ENCODE results near the gene GATAD2B.
A peak's percentile ranks its signal among the peaks of the same experiment; 100 is the strongest.
"Not testable (repeated sequence)": the region's sequence is repeated elsewhere in the genome, so short reads cannot be mapped to it uniquely, and the experiment has no call there.

Gene GATAD2B

DNA sequence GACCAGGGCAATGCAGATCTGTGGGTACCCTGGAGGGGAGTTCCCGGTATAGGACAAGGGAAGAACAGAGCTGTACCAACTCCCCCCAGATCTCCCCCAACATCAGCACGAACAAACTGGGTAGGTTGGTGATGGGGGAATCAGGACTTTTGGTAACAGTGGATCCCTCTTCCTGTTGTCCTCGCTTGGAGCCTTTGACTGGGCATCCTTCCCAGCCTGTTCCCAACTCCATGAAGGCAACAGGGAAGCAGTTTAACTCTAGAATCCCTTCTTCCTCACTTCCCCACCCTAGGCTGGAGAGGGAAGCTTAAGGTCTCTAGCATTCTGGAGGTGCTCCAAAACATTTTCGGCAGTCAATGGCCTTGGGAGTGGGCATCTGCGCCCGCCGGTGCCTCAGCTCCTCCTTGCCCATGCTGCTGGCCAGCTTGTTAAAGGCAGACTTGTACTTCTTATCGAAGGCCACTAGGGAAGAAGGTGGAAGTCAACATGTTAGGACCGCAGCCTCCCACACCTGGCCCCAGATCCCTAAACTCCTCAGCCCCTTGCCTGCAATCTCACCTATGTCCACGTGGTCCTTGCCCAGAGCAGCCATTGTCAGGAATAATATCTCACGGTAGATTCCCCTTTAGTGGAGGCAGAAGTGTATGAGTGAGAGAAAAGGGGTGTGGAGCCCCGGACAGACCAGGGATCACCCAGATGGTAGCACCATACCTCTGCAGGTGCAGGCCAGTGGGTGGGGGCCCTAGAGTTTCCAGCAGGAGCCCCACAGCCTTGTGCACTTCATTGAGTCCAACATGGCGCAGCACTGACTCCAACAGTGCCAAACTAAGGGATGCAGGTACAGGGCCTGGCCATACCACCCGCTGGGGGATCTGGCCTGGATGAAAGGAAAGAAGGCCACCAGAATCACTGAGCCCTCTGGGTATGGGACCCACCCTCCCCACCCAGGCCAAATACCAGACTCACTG is 7.5 kb upstream of the GATAD2B start:
- DNase-seq (ENCODE audit: low spot score), result peak; percentile 41

DNA sequence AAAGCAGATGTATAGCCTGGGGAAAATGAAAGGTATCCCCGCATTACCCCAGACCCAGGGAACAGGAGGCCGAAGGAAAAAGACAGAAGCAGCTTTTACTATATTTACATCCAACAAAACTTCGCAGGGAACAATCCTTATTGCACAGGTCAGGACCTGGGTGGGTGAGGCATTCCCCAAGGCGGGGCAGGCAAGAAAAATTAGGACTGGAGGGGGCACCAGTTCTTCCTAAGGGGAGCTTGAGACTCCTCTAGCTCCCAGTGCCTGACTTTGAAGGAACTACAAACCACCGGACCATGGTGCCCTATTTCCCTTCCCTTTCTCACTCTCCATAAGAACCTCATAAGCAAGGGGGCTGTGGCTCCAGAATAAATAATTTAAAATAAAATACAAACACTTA is 6.7 kb upstream of the GATAD2B start:
- peak; percentile 23 for DNase-seq (ENCODE audit: low spot score)

DNA sequence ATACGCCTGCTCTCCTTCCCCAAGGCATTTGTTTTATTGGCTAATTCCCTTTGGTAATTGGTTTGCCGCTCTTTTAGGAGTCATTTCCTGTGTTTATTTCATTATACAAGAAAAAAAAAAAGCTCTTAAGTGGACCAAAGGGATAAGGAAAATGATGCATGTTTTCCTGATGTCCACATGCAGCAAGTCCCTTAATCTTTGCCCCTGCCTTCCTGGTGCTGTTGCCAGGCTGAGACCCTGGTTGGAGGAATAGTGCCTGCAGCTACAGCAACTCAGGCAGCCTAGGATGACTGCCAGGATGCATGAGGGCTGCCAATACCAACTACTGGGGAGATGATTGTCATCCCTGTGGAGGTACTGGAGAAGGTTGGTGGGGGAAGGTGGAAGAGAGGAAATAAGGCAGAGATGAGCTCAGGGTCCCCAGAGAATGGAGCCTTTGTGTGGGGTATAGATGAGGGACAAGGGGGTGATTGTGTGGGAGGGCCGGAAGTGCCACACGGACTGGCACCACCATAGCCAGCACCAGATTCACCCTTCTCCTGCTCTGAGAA is 6.1 kb upstream of the GATAD2B start:
- DNase-seq (ENCODE audit: low spot score), result peak; percentile 97

DNA sequence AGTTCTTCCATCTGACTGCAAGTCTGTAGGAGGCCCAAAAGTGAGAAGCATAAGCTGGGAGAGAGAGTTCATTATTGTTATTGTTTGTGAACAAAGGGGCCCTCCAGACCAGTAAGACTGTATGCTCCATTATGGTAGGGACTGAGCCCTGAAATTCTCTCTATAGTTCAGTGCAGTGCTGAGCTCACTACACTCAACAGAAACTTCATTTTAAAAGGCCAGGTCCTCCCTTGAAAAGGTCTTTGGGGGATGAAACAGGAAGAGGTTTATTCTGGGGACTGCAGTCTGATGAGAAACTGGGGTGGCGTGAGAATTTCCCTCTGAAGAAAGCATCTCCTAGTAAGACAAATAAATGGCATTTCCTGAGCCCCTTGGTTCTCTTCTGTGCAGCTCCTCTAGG is 5.5 kb upstream of the GATAD2B start:
- DNase-seq (ENCODE audit: low spot score), result peak; percentile 56

DNA sequence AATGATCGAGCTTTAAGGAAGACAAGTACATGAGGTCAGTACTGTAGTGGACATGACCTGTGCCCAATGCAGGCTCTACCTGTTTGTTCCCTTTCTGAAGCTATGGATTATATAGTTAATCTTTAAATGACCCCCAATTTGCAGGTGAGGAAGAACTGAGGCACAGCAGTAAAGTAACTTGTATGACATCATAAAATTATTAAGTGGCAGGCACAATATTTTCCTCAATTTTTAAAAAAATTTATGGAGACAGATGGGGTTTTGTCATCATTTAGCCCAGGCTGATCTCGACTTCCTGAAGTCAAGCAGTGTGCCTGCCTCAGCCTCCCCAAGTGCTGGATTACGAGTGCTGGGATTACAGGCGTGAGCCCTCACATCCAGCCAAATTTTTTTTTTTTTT is 3.6 kb upstream of the GATAD2B start:
- DNase-seq (ENCODE audit: low spot score), result no peak

DNA sequence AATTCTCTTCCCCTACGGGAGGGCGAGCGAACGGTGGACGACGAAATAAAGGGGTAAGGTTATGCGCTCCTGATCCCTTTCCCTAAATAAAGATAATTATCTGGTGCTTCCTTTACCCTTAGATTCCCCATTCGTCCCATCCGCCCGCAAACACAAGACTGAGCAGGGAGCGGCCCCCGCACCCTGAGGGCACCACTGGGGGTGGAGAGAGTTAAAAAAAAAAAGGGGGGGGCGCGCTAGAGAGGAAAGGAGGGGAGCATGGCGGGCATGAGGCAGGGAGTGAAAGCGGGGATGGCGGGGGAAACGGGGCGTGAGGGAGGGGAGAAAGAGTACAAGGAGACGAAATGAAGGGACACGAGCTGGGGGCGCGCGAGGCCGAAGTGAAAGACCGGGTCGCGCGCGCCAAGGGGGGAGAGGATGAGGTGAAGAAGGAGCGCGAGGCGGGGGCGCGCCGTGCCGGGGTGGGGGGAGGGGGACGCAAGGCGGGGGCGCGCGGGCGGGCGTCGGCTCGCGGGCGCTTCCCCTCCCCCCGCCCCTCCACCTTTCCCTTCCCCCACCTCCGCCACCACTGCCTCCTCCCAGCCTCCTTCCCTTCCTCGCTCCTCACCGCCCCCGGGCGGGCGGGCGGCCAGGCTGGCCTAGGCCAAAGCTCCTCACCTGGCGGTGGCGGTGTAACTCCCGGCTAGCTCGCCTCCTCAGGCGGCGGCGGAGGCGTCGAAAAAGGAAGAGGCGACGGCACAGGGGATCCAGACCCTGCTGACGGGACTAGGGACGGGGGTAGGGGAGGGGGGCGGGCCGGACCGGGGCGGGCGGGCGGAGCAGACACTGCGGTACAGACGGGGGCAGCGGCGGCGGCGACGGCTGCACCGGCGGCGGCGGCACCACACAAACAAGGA is 448 bp downstream of the GATAD2B start:
- DNase-seq (ENCODE audit: low spot score), result peak; percentile 30

DNA sequence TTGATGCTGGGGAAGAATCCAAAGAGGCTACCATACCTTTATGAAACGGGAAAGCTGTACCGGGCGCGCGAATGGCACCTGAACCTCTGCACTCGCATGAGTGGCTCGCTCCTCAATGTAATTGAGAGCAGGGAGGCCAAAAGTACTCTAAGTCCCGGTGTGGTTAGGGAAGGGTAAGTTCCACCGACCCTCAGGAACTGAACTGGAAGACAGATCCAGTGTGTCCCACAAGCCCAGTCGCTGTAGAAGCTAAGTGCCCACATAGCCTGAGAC is 1.0 kb downstream of the GATAD2B start:
- DNase-seq (ENCODE audit: low spot score), result no peak

DNA sequence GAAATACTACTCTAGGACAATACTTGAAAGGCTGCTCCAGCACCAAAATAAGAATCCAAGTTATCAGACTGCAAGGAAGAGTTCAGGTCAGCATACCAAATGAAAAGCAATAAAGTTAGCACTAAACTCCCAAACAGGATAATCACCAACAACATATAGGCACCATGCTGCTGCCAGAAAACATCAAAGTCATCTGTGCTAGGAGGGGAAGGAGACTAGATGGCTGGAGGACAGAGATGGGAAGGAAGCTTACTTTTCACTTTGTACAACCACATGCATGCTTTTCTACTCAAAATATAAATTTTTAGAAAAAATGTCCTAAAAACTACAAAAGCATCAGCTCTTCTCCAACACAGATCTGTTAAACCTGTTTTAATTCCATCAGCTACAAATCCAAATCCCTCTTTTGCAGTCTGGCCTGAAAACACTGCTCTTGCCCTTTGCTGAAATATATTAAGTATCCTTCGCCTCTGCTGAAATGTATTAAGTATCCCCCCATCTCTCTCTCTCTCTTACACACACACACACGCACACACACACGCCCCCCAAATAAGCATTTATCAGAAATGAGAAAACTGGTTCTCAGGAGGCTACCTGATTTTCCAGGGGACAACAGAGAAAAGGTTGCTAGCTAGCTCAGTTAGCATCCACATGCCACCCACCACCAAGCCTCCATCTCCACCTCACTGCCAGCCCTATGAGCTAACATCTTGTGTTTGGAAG is 1.5 kb downstream of the GATAD2B start:
- peak; percentile 14 for DNase-seq (ENCODE audit: low spot score)

DNA sequence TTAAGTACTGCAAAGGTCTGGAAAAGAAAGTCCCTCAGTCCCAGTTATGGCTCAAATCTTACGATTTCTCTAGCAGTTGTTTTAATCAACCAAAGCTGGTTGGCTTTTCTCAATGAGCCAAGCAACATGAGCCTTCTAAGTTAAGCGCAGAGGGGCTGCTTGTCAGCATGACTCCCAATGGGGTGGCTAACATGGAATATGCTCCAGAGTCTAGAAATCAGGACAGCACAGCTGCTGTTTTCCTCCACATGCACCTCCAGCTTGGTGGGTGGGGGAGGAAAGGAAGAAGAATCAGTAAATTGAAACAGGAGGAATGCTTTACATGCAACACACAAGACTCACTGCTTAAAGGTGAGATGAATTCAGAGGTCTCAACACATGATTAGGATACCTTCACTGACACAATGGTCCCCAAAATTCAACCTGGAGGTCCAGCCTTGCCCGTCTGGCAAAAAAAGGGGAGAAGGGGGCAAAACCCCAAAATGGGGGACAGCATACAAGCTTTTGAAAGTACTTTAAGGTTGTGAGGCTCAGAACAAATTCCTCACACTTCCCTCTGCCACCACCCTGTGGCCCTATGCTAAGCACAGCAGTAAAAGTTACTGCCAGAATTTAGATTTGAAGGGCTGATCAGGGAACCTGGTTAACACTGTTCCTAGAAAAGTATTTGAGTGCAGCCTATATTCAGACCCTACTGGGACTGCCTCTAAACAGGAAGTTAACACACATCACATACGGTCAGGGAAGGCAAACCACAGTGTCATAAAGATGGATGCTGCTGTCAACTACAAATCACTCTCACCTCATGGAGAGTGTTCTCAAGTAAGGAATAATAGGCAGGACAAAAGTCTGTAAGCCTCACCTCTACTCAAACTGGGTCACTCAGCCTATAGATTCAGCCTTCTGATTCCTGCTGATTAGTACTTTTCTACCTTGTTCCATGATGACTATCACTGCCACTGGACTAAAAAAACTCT is 2.6 kb downstream of the GATAD2B start:
- no peak for DNase-seq (ENCODE audit: low spot score)

DNA sequence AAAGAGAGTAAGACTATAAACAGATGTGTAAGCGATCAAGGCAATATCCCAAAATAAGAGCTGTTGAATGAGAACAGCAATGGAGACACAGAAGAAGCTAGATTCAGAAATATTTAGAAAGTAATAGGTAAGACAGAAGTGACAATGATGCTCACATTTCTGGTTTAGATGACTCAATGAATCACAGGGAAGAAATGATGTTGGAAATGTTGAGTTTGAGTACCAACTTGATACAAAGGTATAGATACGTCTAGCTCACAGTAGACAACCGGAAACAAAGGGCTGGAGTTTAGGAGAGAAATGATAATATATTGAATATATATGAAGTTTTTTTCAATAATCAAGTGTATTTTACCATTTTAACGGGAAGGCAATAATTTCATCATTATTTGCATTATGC is 6.5 kb downstream of the GATAD2B start:
- no peak for DNase-seq (ENCODE audit: low spot score)

DNA sequence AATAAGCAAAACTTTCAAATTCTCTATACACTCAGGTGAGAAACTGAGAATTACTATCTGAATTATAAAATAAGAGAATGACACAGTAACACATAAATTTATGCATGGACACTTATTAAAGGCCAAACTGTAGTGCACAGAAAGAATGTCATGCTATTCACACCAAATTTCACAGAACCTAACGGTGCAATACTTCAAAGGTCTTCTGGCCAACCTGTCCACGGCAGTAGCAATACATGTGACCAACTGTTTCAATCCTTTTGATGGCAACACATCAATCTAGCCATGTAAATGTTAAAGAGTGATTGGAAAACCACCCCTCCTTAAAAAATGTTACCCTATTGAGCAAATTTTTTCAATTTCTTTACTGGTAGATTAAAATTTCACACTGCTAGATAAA is 10.4 kb downstream of the GATAD2B start:
- no peak for DNase-seq (ENCODE audit: low spot score)

DNA sequence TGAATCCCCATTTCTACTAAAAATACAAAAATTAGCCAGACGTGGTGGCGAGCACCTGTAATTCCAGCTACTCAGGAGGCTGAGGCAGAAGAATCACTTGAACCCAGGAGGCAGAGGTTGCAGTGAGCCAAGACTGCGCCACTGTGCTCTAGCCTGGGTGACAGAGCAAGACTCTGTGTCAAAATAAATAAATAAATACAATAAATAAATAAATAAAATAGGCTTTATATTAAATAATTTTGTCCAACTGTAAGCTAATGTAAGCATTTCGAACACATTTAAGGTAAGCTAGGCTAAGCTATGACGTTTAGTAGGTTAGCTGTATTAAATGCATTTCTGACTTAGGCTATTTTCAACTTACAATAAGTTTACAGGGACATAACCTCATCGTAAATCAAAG is 12.2 kb downstream of the GATAD2B start:
- not testable (repeated sequence) for DNase-seq (ENCODE audit: low spot score)

DNA sequence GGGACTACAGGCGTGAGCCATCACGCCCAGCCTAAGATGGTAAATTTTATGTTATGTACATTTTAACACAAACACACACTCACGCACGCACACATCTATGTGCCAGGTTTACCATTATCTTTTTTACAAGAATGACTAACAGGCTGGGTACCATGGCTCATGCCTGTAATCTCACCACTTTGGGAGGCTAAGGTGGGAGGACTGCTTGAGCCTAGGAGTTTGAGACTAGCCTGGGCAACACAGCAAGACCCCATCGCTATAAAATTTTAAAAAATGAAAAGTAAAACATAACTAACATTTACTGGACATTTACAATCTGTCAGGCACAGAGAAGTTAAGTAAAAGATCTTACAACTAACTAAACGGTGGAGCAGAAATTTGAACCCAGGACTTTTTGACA is 14.7 kb downstream of the GATAD2B start:
- no peak for DNase-seq (ENCODE audit: low spot score)

DNA sequence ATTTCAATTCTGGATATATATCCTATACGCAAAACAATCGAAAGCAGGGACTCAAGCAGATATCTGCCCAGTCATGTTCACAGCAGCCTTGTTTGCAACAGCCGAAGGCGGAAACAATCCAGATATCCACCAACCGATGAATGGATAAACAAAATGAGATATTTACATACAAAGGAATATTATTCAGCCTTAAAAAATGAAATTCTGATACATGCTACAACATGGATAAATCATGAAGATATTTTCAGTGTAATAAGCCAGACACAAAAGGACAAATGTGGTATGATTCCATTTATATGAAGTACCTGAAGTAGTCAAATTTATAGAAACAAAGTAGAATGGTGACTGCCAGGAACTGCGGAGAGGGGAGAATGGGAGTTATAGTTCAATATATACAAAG is 15.6 kb downstream of the GATAD2B start:
- no peak for DNase-seq (ENCODE audit: low spot score)

DNA sequence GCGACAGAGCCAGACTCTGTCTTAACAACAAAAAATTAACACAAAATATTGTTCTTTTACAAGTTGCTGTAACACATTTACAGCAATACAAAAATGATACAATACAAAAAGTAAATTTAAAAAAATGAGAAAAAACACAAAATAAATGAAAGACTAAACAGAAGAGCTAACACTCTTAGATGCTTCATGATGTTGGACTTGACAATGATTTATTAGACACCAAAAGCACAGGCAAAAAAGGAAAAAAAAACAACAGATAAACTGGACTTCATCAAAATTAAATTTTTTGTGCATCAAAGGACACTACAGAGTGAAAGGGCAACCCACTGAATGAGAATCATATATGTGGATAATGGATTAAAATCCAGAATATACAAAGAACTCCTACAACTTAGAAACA is 16.4 kb downstream of the GATAD2B start:
- no peak for DNase-seq (ENCODE audit: low spot score)

DNA sequence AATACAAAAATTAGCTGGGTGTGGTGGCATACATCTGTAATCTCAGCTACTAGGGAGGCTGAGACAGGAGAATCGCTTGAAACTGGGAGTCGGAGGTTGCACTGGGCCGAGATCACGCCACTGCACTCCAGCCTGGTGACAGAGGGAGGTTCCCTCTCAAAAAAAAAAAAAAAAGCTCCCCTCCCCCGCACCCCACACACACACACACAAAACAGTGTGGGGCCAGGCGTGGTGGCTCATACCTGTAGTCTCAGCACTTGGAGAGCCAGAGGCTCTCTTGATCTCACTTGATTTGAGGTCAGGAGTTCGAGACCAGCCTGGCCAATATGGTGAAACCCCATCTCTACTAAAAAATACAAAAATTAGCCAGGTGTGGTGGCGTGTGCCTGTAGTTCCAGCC is 16.9 kb downstream of the GATAD2B start:
- DNase-seq (ENCODE audit: low spot score), result not testable (repeated sequence)

DNA sequence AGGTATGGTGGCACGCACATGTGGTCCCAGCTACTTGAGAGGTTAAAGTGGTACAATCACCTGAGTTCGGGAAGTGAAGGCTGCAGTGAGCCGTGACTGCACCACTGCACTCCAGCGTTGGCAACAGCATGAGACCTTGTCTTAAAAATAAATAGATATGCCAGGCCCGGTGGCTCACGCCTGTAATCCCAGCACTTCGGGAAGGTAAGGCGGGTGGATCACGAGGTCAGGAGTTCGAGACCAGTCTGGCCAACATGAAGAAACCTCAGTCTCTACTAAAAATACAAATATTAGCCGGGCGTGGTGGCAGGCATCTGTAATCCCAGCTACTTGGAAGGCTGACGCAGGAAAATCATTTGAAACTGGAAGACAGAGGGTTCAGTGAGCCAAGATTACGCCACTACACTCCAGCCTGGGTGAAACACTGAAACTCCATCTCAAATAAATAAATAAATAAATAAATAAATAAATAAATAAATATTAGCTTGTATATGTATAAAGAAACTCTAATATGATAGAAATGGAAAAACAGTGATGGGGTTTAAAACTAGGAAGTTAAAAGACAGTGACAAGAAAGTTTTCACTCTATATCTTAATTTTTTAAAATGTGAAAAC is 18.8 kb downstream of the GATAD2B start:
- DNase-seq (ENCODE audit: low spot score), result no peak

DNA sequence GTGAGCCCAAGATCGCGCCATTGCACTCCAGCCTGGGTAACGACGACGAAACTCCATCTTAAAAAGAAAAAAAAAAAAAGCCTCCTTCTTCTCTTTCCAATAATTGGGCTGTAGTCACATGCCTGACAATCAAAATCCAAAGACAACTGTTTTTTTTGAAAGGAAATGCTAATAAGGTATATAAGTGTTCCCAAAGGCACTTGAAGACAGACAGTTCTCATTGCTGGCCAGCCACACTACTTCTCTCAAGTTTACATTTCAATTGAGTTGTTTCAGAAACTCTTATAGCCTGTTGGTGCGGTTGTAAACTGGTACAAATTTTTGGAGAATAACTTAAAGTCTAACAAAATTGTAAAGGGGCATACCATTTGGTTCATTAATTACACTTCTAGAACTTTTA is 23.3 kb downstream of the GATAD2B start:
- DNase-seq (ENCODE audit: low spot score), result no peak

DNA sequence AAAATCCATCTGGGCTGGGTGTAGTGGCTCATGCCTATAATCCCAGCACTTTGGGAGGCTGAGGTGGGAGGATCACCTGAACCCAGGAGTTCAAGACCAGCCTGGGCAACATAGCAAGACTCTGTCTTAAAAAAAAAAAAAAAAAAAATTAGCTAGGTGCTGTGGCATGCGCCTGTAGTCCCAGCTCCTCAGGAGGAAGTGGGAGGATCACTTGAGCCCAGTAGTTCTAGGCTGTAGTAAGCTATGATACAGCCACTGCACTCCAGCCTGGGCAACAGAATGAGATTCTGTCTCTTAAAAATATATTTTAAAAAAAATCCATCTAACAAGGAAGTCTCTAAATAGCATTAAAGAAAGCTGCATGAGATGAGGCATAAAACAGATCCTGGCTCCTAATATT is 26.9 kb downstream of the GATAD2B start:
- not testable (repeated sequence) for DNase-seq (ENCODE audit: low spot score)

DNA sequence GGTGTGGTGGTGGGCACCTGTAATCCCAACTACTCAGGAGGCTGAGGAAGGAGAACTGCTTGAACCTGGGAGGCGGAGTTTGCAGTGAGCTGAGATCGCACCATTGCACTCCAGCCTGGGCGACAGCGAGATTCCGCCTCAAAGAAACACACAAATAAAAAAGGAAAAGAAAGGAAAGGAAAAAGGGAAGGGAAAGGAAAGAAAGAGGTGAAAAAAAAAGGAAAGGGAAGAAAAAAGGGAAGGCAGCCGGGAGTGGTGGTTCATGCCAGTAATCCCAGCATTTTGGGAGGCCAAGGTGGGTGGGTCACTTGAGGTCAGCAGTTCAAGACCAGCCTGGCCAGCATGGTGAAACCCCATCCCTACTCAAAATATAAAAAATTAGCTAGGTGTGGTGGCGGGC is 31.7 kb downstream of the GATAD2B start:
- DNase-seq (ENCODE audit: low spot score), result not testable (repeated sequence)

DNA sequence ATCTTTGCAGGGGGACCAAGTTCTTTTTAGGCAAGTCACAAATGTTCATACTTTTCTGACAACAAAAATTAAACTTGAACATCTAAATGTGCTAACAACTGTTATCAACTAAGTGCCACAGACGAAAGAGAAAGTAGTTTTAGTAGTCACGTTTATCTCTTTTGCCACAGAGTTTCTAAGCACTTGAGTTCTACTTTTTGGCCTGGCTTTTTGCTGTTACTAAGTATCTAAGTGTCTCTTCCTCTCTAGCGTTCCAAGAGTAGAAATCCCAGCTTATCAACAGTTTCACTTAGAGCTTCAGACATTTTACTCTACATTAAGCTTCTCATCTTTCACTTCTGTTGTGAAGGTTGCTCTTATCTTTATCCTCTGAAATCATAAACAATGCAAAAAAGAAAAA is 34.2 kb downstream of the GATAD2B start:
- DNase-seq (ENCODE audit: low spot score), result no peak
